ENCODE results near the gene CRY2.
A peak's percentile ranks its signal among the peaks of the same experiment; 100 is the strongest.

CRY2 gene

DNA sequence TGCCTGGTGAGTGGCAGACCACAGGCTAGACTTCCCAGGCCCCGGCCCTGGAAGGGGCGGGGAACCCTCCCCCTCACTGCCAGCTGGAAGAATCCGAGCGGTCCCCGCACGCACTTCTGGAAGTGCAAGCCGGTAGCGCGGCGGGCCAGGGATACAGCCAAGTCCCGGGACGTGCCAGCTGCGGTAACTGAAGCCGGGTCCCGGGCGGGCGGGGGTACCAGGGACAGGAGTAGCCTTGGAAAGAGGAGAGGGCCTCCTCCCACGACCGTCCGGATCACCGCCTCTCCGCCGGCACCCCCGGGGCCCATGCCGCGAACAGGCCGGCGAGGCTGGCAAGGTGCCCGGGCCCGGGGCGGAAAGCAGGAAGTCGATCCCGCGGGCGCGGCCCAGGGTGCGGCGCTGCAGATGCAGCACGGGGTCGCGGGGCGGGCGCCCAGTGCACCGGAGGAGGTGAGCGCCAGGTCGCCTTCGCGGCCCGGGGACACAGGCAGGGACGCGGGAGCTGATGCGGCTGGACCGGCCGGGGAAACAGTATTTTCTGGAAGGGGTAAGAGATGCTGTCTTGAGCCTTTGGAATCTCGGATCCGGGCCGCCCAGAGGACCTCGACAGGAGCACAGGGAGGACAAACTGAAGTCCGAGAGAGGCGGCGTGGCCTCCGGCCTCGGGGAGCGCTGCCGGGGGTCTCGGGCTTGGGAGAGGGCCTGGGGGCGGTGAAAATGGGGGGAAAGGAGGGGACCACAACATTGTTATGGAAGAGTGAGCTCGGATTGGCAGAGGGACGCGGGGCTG lies 43.1 kb upstream of the CRY2 start:
- Histone ChIP-seq H3K27ac (ENCODE audit: insufficient read depth in 1 of 2, low read depth in 1 of 2, low read length in 2 of 2, poor library complexity in 1 of 2, severe bottlenecking in 2 of 2) (no peak overlapping the region), H3K4me3 (ENCODE audit: control insufficient read depth in 1 of 7, extremely low read depth in 1 of 7, insufficient read depth in 4 of 7, low read depth in 2 of 7, low read length in 6 of 7) (peak overlapping the region; percentile 56 to 94 (median 84)), H3K4me1 (ENCODE audit: control extremely low read depth in 1 of 4, control insufficient read depth in 4 of 4, insufficient read depth in 4 of 4, low read length in 3 of 4) (peaks cover 0 to 39% (median 35%) of the 10 kb centered on the region in 4 experiments), H3K9me3 (ENCODE audit: control extremely low read depth in 1 of 5, control insufficient read depth in 4 of 5, insufficient read depth in 2 of 5, low read depth in 1 of 5, low read length in 4 of 5) (no peaks in the 10 kb centered on the region), H3K27me3 (replicated peaks in 2 of 5; ENCODE audit: control insufficient read depth in 4 of 5, insufficient read depth in 5 of 5, low read length in 4 of 5) (no peaks in the 10 kb centered on the region), H3K36me3 (ENCODE audit: control insufficient read depth in 4 of 4, insufficient read depth in 4 of 4, low read length in 3 of 4) (peaks cover 0 to 15% (median 5%) of the 10 kb centered on the region in 4 experiments)
- DNase-seq: peak; percentile 40 to 65 (median 54)
- WGBS (ENCODE audit: insufficient coverage): 0% methylated on average over 56 of the region's 70 CpGs
- CTCF ChIA-PET: no interaction called here
- POLR2A ChIA-PET: no interaction called here

DNA sequence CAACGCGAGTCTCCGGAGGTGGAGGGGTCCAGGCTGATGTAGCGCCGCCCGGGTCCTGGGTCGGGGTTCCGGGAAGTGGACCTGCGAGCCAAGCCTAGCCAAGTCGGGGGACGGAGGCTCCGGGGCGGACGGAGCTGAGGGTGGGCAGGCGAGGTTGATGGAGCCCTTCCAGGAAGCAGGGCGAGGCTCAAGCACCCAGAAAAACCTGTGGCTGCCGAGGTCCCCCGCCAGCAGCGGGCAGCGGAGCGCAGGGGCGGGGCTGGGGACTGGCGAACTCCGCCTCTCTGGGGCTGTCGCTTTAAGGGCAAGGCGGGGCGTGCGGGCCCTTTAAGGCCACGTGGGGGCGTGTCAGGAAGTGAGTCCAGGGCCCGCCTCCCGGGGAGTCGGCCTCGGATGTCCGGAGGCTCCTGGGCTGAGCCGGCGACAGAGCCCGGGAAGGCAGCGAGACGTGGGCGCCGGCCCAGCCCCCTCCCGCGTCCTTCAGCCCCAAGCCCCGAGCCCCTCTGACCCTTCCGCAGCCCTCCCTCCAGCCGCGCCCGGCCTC lies 42.4 kb upstream of the CRY2 start, which contains the start of gene SLC35C1:
Gene SLC35C1, plus strand, starts transcription at position 389 of the 544 bp plus-strand sequence. CDS start 653 bp downstream, outside the sequence.
- under 1% methylated on average over 47 of the region's 49 CpGs for WGBS (ENCODE audit: insufficient coverage)
- H3K27ac ChIP-seq (ENCODE audit: insufficient read depth in 1 of 2, low read depth in 1 of 2, low read length in 2 of 2, poor library complexity in 1 of 2, severe bottlenecking in 2 of 2): peak within 1 kb of the TSS in 1 of 2 experiments; percentile 70
- peaks cover 0 to 39% (median 35%) of the 10 kb centered on the region in 4 experiments for H3K4me1 ChIP-seq (ENCODE audit: control extremely low read depth in 1 of 4, control insufficient read depth in 4 of 4, insufficient read depth in 4 of 4, low read length in 3 of 4)
- DNase-seq: peak; percentile 91 to 94 (median 92)
- H3K9me3 ChIP-seq (ENCODE audit: control extremely low read depth in 1 of 5, control insufficient read depth in 4 of 5, insufficient read depth in 2 of 5, low read depth in 1 of 5, low read length in 4 of 5): no peaks in the 10 kb centered on the region
- no peaks in the 10 kb centered on the region for H3K27me3 ChIP-seq (replicated peaks in 2 of 5; ENCODE audit: control insufficient read depth in 4 of 5, insufficient read depth in 5 of 5, low read length in 4 of 5)
- ChIA-PET POLR2A (interaction anchor here (0.6 kb wide), 1 partner anchor 46 kb away, joined by 5 read pairs; no protein-coding TSS in a partner anchor), CTCF (interaction anchor here (2.0 kb wide), 1 partner anchor 14 kb away, joined by 5 read pairs; no protein-coding TSS in a partner anchor)
- H3K36me3 ChIP-seq (ENCODE audit: control insufficient read depth in 4 of 4, insufficient read depth in 4 of 4, low read length in 3 of 4): peaks cover 0 to 22% (median 9%) of the 10 kb centered on the region in 4 experiments
- H3K4me3 ChIP-seq (ENCODE audit: control insufficient read depth in 1 of 7, extremely low read depth in 1 of 7, insufficient read depth in 4 of 7, low read depth in 2 of 7, low read length in 6 of 7): peak within 1 kb of the TSS; percentile 56 to 94 (median 84)

DNA sequence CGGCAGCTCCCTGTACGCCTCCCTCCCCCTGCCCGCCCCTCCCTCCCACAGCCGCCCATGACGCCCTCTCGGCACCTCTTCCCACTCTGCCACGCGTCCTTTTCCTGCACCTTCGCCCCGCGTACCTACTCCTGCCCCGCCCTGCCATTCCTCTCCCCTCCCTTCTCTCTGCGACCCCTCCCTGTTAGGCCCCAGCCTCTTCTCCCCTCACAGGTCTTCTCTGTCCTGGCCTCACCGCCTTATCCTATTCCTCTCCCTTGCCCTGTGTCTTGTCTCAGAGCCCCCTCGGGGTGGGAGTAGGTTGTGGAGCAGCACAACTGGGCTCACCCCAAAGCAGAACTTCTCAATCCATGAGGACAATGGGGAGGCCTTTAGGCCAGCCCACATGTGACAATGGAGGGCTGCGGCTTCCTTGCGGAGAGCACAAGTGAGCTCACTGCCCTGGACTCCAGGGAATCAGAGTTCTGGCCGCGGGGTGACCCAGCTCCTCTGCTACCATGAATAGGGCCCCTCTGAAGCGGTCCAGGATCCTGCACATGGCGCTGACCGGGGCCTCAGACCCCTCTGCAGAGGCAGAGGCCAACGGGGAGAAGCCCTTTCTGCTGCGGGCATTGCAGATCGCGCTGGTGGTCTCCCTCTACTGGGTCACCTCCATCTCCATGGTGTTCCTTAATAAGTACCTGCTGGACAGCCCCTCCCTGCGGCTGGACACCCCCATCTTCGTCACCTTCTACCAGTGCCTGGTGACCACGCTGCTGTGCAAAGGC lies 41.8 kb upstream of the CRY2 start:
- H3K27ac ChIP-seq (ENCODE audit: insufficient read depth in 1 of 2, low read depth in 1 of 2, low read length in 2 of 2, poor library complexity in 1 of 2, severe bottlenecking in 2 of 2): peak overlapping the region in 1 of 2 experiments; percentile 70
- DNase-seq: peak in 1 of 3 donors; percentile 18
- CTCF ChIA-PET: interaction anchor here (2.0 kb wide), 1 partner anchor 13 kb away, joined by 5 read pairs; no protein-coding TSS in a partner anchor
- H3K27me3 ChIP-seq (replicated peaks in 2 of 5; ENCODE audit: control insufficient read depth in 4 of 5, insufficient read depth in 5 of 5, low read length in 4 of 5): no peaks in the 10 kb centered on the region
- peaks cover 0 to 27% (median 10%) of the 10 kb centered on the region in 4 experiments for H3K36me3 ChIP-seq (ENCODE audit: control insufficient read depth in 4 of 4, insufficient read depth in 4 of 4, low read length in 3 of 4)
- no peaks in the 10 kb centered on the region for H3K9me3 ChIP-seq (ENCODE audit: control extremely low read depth in 1 of 5, control insufficient read depth in 4 of 5, insufficient read depth in 2 of 5, low read depth in 1 of 5, low read length in 4 of 5)
- H3K4me3 ChIP-seq (ENCODE audit: control insufficient read depth in 1 of 7, extremely low read depth in 1 of 7, insufficient read depth in 4 of 7, low read depth in 2 of 7, low read length in 6 of 7): peak overlapping the region; percentile 56 to 94 (median 84)
- POLR2A ChIA-PET: interaction anchor here (0.6 kb wide), 2 partner anchors 10 to 45 kb away, joined by 3 to 5 read pairs; no protein-coding TSS in a partner anchor
- 27% methylated on average over 28 of the region's 29 CpGs for WGBS (ENCODE audit: insufficient coverage)
- H3K4me1 ChIP-seq (ENCODE audit: control extremely low read depth in 1 of 4, control insufficient read depth in 4 of 4, insufficient read depth in 4 of 4, low read length in 3 of 4): peaks cover 0 to 39% (median 35%) of the 10 kb centered on the region in 4 experiments

DNA sequence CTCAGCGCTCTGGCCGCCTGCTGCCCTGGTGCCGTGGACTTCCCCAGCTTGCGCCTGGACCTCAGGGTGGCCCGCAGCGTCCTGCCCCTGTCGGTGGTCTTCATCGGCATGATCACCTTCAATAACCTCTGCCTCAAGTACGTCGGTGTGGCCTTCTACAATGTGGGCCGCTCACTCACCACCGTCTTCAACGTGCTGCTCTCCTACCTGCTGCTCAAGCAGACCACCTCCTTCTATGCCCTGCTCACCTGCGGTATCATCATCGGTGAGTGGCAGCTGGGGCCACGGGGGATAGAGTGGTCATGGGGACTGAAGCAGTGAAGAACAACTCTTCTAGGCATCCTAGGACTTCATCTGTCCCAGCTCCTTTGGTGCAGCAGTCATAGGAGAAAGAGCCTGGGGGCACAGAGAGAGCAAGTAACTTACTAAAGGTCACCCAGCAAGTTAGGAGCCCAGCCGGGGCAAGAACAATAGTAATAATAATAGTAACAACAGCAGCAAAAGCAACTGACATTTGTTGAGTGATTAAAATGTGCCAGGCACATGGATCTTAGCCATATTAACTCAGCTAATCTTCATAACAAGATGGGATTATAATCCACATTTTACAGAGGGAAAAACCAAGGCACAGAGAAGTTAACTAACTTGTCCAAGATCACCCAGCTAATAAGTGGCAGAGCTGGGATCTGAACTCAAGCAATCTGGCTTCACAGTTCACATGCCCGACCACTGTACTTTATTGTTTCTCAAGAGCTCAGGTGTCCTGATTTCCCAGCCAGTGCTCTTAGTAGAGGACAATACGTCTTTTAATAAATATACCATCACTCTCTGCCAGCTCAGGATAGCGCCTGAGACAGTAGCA lies 41.0 kb upstream of the CRY2 start:
- no peaks in the 10 kb centered on the region for H3K9me3 ChIP-seq (ENCODE audit: control extremely low read depth in 1 of 5, control insufficient read depth in 4 of 5, insufficient read depth in 2 of 5, low read depth in 1 of 5, low read length in 4 of 5)
- peak overlapping the region in 6 of 7 experiments; percentile 56 to 92 (median 83) for H3K4me3 ChIP-seq (ENCODE audit: control insufficient read depth in 1 of 7, extremely low read depth in 1 of 7, insufficient read depth in 4 of 7, low read depth in 2 of 7, low read length in 6 of 7)
- 96% methylated on average over 14 of the region's 20 CpGs for WGBS (ENCODE audit: insufficient coverage)
- peak overlapping the region in 1 of 2 experiments; percentile 70 for H3K27ac ChIP-seq (ENCODE audit: insufficient read depth in 1 of 2, low read depth in 1 of 2, low read length in 2 of 2, poor library complexity in 1 of 2, severe bottlenecking in 2 of 2)
- ChIA-PET POLR2A (interaction anchor here (0.6 kb wide), 1 partner anchor 10 kb away, joined by 3 read pairs; no protein-coding TSS in a partner anchor), CTCF (interaction anchor here (1.2 to 2.0 kb wide), 3 partner anchors 11 to 36 kb away, joined by 4 to 6 read pairs (median 5); no protein-coding TSS in a partner anchor)
- H3K36me3 ChIP-seq (ENCODE audit: control insufficient read depth in 4 of 4, insufficient read depth in 4 of 4, low read length in 3 of 4): peaks cover 0 to 35% (median 14%) of the 10 kb centered on the region in 4 experiments
- peaks cover 0 to 39% (median 35%) of the 10 kb centered on the region in 4 experiments for H3K4me1 ChIP-seq (ENCODE audit: control extremely low read depth in 1 of 4, control insufficient read depth in 4 of 4, insufficient read depth in 4 of 4, low read length in 3 of 4)
- H3K27me3 ChIP-seq (replicated peaks in 2 of 5; ENCODE audit: control insufficient read depth in 4 of 5, insufficient read depth in 5 of 5, low read length in 4 of 5): no peaks in the 10 kb centered on the region
- no peak for DNase-seq

DNA sequence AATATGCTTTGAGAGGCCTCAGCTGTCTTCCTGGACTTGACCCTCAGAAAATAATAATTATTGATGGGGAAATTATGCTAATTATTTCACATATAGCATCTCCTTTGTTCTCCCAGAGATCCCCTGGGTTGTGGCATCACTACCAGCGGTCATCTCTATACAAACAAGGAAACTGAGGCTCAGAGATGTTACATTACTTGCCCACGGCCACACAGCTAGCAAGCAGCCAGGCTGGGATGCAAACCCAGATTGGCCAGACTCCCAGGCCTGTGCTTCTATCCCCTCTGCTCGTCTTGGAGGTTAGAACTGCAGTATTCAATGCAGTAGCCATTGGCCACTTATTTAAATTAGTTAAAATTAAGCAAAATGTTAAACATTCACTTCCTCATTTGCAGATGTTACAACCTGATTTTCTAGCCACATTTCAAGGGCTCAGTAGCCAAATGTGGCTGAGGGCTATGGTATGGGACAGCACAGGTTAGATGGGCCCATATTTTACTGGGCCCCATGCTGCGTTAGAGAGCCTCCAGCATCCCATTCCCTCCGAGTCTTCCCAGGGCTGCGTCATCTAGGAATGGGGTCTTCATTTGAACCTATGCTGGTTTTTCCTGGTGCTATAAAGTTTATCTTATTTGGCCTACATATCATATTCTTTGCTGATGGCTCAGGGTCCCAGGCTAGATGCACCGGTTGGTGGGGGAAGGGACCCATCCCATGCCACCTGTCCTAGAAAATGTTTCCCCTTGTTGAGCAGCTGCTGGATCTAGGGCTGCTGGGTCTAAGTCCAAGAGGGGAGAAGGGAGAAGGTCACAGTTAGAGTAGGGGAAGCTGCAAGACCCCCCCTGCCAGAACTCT lies 40.1 kb upstream of the CRY2 start:
- peak overlapping the region in 3 of 7 experiments; percentile 84 to 92 (median 92) for H3K4me3 ChIP-seq (ENCODE audit: control insufficient read depth in 1 of 7, extremely low read depth in 1 of 7, insufficient read depth in 4 of 7, low read depth in 2 of 7, low read length in 6 of 7)
- ChIA-PET POLR2A (no interaction called here), CTCF (interaction anchor here (1.2 to 1.6 kb wide), 2 partner anchors 10 to 35 kb away, joined by 4 to 6 read pairs; no protein-coding TSS in a partner anchor)

More for the DNA sequence above, 40.1 kb upstream of the CRY2 start:
- DNase-seq: peak in 1 of 3 donors; percentile 15
- H3K9me3 ChIP-seq (ENCODE audit: control extremely low read depth in 1 of 5, control insufficient read depth in 4 of 5, insufficient read depth in 2 of 5, low read depth in 1 of 5, low read length in 4 of 5): no peaks in the 10 kb centered on the region
- 83% methylated on average over 4 of the region's 7 CpGs for WGBS (ENCODE audit: insufficient coverage)
- H3K27ac ChIP-seq (ENCODE audit: insufficient read depth in 1 of 2, low read depth in 1 of 2, low read length in 2 of 2, poor library complexity in 1 of 2, severe bottlenecking in 2 of 2): no peak overlapping the region
- peaks cover 0 to 44% (median 22%) of the 10 kb centered on the region in 4 experiments for H3K36me3 ChIP-seq (ENCODE audit: control insufficient read depth in 4 of 4, insufficient read depth in 4 of 4, low read length in 3 of 4)
- H3K4me1 ChIP-seq (ENCODE audit: control extremely low read depth in 1 of 4, control insufficient read depth in 4 of 4, insufficient read depth in 4 of 4, low read length in 3 of 4): peaks cover 0 to 37% (median 35%) of the 10 kb centered on the region in 4 experiments
- H3K27me3 ChIP-seq (replicated peaks in 2 of 5; ENCODE audit: control insufficient read depth in 4 of 5, insufficient read depth in 5 of 5, low read length in 4 of 5): no peaks in the 10 kb centered on the region

Measured in common myeloid progenitor, CD34-positive (primary cell).